Uterus (tissue), 4 donors: Measurements from ENCODE around the gene RDH8. TPM values are rescaled to one million over a fixed set of nuclear protein-coding genes. Genes with fewer than 3 reads are reported as not detected.

Experiments used
- DNase-seq, 2 donors: peaks; one replicate each; pipeline ENCODE4 v3.0.0-alpha.2; 2019 to 2020
- H3K27ac ChIP-seq, 2 donors: fragments of 200-600 bp; sonication (generic); 1 replicate in 1 of 2; 2 replicates in 1 of 2; pipeline ENCODE4 v1.5.1; 2016 to 2018
- H3K27me3 ChIP-seq, 2 donors: fragments of 200-600 bp; sonication (generic); one replicate each; pipeline ENCODE4 v1.5.1; 2018 to 2019; ENCODE audit warnings: control low read depth in 1 of 2
- H3K36me3 ChIP-seq, 2 donors: fragments of 200-600 bp; sonication (generic); one replicate each; pipeline ENCODE4 v1.5.1; 2019; ENCODE audit warnings: control low read depth in 1 of 2
- H3K4me1 ChIP-seq, 2 donors: fragments of 200-600 bp; sonication (generic); one replicate each; pipeline ENCODE4 v1.5.1; 2018 to 2019; ENCODE audit warnings: control low read depth in 1 of 2
- H3K4me3 ChIP-seq, 2 donors: fragments of 200-600 bp; sonication (generic); 1 replicate in 1 of 2; 2 replicates in 1 of 2; pipeline ENCODE4 v1.5.1; 2018 to 2019; ENCODE audit warnings: mild to moderate bottlenecking in 1 of 2
- H3K9me3 ChIP-seq, 2 donors: fragments of 200-600 bp; sonication (generic); one replicate each; pipeline ENCODE4 v1.5.1; 2019; ENCODE audit warnings: control low read depth in 1 of 2
- POLR2A ChIP-seq, 2 donors: fragments of 450-650 bp; IDR thresholded peaks; one replicate each; pipeline ENCODE4 v1.6.1; 2016; ENCODE audit warnings: antibody characterized with exemption in 2 of 2, mild to moderate bottlenecking in 1 of 2, moderate library complexity in 1 of 2
- intact Hi-C: fragments of 100-400 bp; cut with DNase I; formaldehyde crosslinking; loops from one replicate; pipeline ENCODE4 v1.15.1; 2023; ENCODE audit warnings: low total_unique reads
- total RNA-seq, 4 donors: library from RNA; depleted of rRNA in 3 of 4; stranded (reverse); fragments of >200 nt in 3 of 4; gene quantifications; one replicate each; pipeline versions ENCODE4 v1.1.0 to v1.2.4, GENCODE V29; 2014 to 2023
- TF ChIP-seq, protein P1 (sequence below), 4 experiments: fragments of 200-600 bp in 2 of 4; fragments of 450-650 bp in 2 of 4; sonication (generic) in 2 of 4; IDR thresholded peaks; one replicate each; pipeline ENCODE4 v1.5.1; 2016 to 2019; ENCODE audit warnings: antibody characterized with exemption in 4 of 4, mild to moderate bottlenecking in 2 of 4, moderate library complexity in 1 of 4
- donor health status: DM: yes; HTN: yes; CAD: no.

Gene RDH8
- total RNA-seq, 4 donors from 2014 or later = not detected

DNA sequence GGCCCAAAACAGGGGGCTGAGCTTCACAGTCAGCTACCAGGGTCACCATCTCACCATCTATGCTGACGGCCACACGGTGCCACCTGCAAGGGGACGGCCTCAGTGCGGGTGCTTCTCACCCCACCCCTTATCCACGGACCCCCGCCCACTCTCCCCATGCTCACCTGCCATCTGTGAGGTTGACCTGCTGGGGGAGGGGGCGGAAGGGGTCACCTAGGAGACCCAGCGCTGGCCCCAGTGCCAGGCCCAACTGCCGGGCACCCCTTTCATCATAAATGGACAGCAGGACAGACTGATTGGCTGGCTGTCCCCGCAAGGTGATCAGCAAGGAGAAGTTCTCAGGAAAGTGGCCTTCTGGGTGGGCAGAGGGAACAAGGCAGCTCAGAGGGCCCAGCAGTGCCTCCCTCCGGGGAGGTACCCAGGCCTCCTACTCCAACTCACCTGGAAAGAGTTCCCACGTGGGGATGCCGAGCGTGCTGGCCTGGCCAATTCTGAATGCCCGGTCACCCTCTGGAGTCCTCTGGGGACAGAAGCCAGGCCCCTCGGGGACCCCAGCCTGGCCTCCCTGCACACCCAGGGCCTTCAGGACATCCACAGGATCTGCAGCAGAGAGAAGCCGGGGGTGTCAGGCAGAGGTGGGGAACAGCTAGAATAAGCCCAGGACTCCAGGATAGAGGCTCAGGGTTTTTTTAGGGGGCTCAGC, 7.5 kb upstream of the RDH8 start:
- no peak for DNase-seq
- H3K4me1 ChIP-seq = peaks cover 0 to 10% of the 10 kb centered on the region in 2 donors
- peak overlapping the region; percentile 83 to 88 for H3K27ac ChIP-seq
- no peaks in the 10 kb centered on the region for H3K9me3 ChIP-seq
- H3K36me3 ChIP-seq = no peaks in the 10 kb centered on the region
- TF ChIP-seq POLR2A (IDR thresholded peaks at IDR 0.05) = no peak
- TF ChIP-seq, protein P1, sequence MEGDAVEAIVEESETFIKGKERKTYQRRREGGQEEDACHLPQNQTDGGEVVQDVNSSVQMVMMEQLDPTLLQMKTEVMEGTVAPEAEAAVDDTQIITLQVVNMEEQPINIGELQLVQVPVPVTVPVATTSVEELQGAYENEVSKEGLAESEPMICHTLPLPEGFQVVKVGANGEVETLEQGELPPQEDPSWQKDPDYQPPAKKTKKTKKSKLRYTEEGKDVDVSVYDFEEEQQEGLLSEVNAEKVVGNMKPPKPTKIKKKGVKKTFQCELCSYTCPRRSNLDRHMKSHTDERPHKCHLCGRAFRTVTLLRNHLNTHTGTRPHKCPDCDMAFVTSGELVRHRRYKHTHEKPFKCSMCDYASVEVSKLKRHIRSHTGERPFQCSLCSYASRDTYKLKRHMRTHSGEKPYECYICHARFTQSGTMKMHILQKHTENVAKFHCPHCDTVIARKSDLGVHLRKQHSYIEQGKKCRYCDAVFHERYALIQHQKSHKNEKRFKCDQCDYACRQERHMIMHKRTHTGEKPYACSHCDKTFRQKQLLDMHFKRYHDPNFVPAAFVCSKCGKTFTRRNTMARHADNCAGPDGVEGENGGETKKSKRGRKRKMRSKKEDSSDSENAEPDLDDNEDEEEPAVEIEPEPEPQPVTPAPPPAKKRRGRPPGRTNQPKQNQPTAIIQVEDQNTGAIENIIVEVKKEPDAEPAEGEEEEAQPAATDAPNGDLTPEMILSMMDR (IDR thresholded peaks at IDR 0.05) = no peak
- no peaks in the 10 kb centered on the region for H3K27me3 ChIP-seq
- no peak overlapping the region for H3K4me3 ChIP-seq
- intact Hi-C loops = no loop called here

DNA sequence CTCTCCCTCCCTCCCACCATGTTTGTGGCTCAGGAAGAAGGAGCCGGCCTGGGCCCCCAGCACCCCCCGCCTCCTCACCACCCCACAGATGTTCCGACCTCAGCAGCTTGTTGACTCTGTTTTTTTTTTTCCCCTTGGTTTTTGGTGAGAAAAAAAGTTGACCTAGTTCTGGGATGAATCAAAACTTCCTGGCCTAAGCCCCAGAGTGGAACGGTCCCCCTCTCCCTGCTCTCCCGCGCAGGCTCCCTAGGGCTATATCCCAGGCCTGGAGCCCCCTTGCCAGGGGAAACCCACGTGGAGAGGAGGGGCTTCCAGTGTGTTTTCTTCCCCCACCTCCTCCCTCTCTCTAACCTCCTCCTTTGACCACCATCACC, 7.0 kb upstream of the RDH8 start:
- Histone ChIP-seq H3K4me1 (peaks cover 0 to 11% of the 10 kb centered on the region in 2 donors), H3K27ac (peak overlapping the region; percentile 83 to 88), H3K27me3 (no peaks in the 10 kb centered on the region), H3K36me3 (no peaks in the 10 kb centered on the region), H3K4me3 (no peak overlapping the region), H3K9me3 (no peaks in the 10 kb centered on the region)
- TF ChIP-seq POLR2A (IDR thresholded peaks at IDR 0.05) = no peak
- TF ChIP-seq, protein P1 (IDR thresholded peaks at IDR 0.05) = no peak
- intact Hi-C loops = no loop called here
- DNase-seq = peak; percentile 66 to 72

DNA sequence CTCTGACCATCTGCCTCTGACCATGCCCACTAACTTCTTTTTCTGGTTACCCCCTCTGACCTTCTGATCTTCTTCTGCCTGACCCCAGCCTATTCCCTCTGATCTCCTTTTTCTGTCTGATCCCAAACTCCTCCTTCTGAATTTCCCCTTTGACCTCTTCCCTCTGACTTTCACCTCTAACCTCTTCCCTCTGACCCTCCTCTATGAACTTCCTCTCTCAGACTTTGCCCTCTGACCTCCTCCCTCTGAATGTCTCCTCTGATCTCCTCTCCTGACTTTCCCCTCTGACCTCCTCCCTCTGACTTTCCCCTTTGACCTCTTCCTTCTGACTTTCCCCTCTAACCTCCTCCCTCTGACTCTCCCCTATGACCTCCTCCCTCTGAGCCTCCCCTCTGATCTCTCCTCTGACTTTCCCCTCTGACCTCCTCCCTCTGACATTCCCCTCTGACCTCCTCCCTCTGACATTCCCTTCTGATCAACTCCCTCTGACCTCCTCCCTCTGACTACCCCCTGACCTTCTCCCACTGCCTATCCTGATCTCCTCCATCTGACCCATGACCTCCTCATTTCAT, 6.4 kb upstream of the RDH8 start:
- Histone ChIP-seq H3K27ac (peak overlapping the region; percentile 83 to 88), H3K27me3 (no peaks in the 10 kb centered on the region), H3K4me1 (peaks cover 0 to 11% of the 10 kb centered on the region in 2 donors), H3K4me3 (no peak overlapping the region), H3K36me3 (no peaks in the 10 kb centered on the region), H3K9me3 (no peaks in the 10 kb centered on the region)
- intact Hi-C loops = no loop called here
- TF ChIP-seq POLR2A (IDR thresholded peaks at IDR 0.05) = no peak
- TF ChIP-seq, protein P1 (IDR thresholded peaks at IDR 0.05) = no peak
- no peak for DNase-seq

DNA sequence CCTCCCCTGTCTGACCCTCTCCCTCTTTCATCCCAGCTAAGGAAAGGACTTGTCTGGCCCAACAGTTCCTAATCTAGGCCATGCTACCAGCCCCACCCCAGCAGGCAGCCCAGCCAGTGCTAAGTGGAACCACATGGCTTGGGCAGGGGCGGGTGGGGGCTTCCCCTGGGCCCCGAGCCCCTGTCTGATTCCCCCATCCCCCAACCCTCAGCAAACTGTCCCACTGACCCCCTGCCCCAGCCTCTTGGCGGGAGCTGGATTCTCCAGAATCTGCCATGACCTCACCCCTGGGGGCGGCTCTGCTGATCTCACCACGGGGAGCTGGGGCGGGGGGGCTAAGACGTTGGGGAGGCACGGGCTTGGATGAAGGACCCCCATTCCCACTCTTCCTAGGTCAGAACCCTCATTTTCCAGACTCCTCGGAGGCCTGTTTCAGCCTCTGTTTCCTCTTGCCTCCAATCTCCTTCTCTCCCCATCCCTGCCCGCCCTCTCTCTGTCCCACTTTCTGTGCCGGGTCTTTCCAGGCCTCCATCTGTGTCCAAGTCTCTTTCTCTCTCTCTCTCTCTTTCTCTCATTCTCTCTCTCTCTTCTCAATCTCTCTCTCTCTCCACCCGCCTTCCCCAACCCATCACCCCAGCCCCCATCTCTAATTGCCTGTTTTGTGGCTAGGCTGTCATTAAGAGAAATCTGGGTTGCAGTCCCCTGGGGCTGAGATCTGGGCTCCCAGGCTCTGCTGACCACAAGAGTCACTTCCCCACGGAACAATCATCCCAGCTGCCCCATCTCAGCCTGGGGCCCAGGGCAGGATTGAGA, 5.7 kb upstream of the RDH8 start:
- DNase-seq = peak; percentile 66 to 75
- H3K27me3 ChIP-seq = no peaks in the 10 kb centered on the region

More for the DNA sequence above, 5.7 kb upstream of the RDH8 start:
- Histone ChIP-seq H3K4me3 (no peak overlapping the region), H3K4me1 (peaks cover 0 to 11% of the 10 kb centered on the region in 2 donors), H3K27ac (peak overlapping the region; percentile 83 to 88), H3K9me3 (no peaks in the 10 kb centered on the region), H3K36me3 (no peaks in the 10 kb centered on the region)
- intact Hi-C loops = no loop called here
- no peak for TF ChIP-seq POLR2A (IDR thresholded peaks at IDR 0.05)
- TF ChIP-seq, protein P1 (IDR thresholded peaks at IDR 0.05) = no peak
